HG02763 (cell line): ENCODE measurements around the gene UBE3C.
"Not testable (repeated sequence)": the region's sequence is repeated elsewhere in the genome, so short reads cannot be mapped to it uniquely, and the experiment has no call there.

ENCODE experiments used
- ATAC-seq: cut with Tn5 transposase; IDR thresholded peaks from one replicate; pipeline ENCODE4 v1.9.1; 2021; ENCODE audit warnings: mild to moderate bottlenecking, moderate library complexity; ENCODE audit not compliant: unreplicated experiment

UBE3C gene

GRCh38 chr7:157138424-157139110 is at the start of gene UBE3C:
Gene UBE3C (plus strand): TSS chr7:157138926. CDS start chr7:157139273, 347 bp downstream.
- peak; percentile 84 for ATAC-seq

GRCh38 chr7:157089100-157089610 is 49.6 kb upstream of the UBE3C start:
- ATAC-seq: no peak

- ATAC-seq: no peak
These were observed 48.1 kb upstream of the UBE3C start for GRCh38 chr7:157090485-157091165.

- ATAC-seq: no peak
These were observed 42.3 kb upstream of the UBE3C start for GRCh38 chr7:157096286-157097055.

GRCh38 chr7:157097056-157097329 is 41.7 kb upstream of the UBE3C start:
- no peak for ATAC-seq

- no peak for ATAC-seq
These were observed 41.2 kb upstream of the UBE3C start for GRCh38 chr7:157097569-157097968.

- ATAC-seq: not testable (repeated sequence)
These were observed 38.7 kb upstream of the UBE3C start for GRCh38 chr7:157100005-157100404.

- not testable (repeated sequence) for ATAC-seq
These were observed 35.1 kb upstream of the UBE3C start for GRCh38 chr7:157103641-157104040.

- ATAC-seq: no peak
These were observed 27.4 kb upstream of the UBE3C start for GRCh38 chr7:157111311-157111710.

- no peak for ATAC-seq
These were observed 26.0 kb upstream of the UBE3C start for GRCh38 chr7:157112706-157113105.

- ATAC-seq: no peak
These were observed 25.1 kb upstream of the UBE3C start for GRCh38 chr7:157113607-157114006.

GRCh38 chr7:157116762-157117161 is 22.0 kb upstream of the UBE3C start:
- ATAC-seq: no peak

GRCh38 chr7:157117796-157118195 is 20.9 kb upstream of the UBE3C start:
- ATAC-seq: no peak

- ATAC-seq: no peak
These were observed 18.5 kb upstream of the UBE3C start for GRCh38 chr7:157120181-157120580.

- ATAC-seq: no peak
These were observed 17.5 kb upstream of the UBE3C start for GRCh38 chr7:157121184-157121715.

GRCh38 chr7:157122800-157123495 is 15.8 kb upstream of the UBE3C start:
- ATAC-seq: no peak

- ATAC-seq: no peak
These were observed 14.0 kb upstream of the UBE3C start for GRCh38 chr7:157124690-157125089.

- ATAC-seq: no peak
These were observed 13.1 kb upstream of the UBE3C start for GRCh38 chr7:157125376-157126223.

GRCh38 chr7:157126921-157127320 is 11.8 kb upstream of the UBE3C start:
- ATAC-seq: no peak

- no peak for ATAC-seq
These were observed 9.5 kb upstream of the UBE3C start for GRCh38 chr7:157129200-157129599.
